HG03139 (cell line): ENCODE measurements around the gene MICALL1.

Experiments
- ATAC-seq: cut with Tn5 transposase; IDR thresholded peaks from one replicate; pipeline ENCODE4 v1.9.1; 2021; ENCODE audit not compliant: unreplicated experiment

Gene MICALL1

DNA sequence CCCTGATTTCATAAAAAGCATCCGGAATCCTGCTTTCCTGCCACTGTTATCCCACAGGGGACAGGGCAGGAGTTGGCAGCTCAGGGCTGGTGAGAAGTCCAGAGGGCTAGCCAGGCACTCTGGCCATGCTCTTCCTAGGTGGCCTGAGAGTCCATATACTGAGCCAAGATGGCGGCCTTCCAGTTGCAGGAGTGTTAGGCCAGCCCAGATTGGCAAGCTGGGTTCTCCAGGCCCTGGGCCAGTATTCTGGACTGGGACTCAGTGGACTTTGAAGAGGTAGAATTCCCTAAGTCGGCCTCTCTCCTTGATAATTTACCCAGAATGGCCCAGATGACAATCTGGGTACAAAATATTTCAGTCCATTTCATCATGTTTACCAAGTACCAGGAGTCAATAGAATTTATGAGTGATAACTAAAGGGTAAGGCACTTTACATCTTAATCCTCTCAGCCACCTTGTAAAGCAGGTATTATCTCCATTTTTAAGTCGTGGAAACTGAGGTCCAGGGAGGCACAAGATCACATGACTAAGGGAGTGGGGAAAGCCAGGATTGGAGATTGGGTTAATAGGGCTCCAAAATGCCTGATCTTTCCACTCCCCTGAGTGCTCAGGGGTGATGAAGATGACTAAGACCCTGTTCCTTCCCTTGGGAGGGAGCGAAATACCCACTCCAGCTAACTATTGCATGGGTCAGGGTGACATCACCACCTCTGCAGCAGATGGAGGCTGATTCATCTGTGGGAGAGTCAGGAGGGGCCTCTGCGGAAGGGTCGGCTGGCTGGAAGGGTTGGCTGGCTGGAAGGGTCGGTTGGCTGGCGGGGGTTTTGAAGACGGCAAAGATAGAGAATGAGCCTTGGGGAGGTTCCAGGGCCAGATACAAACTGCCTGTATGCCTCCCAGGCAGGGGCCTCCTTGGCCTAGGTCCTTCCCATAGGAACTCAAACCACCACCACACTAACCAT, 1.2 kb upstream of the MICALL1 start:
- no peak for ATAC-seq

DNA sequence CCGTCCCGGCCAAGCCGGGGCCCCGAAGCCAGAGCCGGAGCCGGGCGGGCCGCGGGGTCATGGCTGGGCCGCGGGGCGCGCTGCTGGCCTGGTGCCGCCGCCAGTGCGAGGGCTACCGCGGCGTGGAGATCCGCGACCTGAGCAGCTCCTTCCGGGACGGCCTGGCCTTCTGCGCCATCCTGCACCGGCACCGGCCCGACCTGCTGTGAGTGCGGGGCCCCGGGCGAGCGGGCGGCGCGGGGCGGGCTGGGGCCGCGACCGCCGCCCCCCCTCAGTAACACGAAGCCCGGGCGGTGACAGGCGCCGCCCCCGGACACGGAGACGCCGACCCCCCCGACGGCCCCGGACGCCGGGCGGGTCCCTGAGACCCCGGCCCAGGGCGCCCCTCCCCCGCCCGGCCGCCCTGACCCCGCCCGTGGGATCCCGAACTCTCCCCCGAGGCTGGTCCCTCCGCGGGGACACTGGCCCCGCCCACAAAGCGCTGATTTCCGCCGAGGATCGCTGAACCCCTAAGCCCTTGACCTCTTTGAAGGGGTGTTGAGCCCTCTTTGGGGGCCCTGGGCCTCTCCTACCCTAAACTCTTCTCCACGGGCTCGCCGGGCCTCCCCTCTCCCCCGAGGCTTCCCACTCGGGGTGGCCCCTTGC, 389 bp downstream of the MICALL1 start:
- no peak for ATAC-seq

DNA sequence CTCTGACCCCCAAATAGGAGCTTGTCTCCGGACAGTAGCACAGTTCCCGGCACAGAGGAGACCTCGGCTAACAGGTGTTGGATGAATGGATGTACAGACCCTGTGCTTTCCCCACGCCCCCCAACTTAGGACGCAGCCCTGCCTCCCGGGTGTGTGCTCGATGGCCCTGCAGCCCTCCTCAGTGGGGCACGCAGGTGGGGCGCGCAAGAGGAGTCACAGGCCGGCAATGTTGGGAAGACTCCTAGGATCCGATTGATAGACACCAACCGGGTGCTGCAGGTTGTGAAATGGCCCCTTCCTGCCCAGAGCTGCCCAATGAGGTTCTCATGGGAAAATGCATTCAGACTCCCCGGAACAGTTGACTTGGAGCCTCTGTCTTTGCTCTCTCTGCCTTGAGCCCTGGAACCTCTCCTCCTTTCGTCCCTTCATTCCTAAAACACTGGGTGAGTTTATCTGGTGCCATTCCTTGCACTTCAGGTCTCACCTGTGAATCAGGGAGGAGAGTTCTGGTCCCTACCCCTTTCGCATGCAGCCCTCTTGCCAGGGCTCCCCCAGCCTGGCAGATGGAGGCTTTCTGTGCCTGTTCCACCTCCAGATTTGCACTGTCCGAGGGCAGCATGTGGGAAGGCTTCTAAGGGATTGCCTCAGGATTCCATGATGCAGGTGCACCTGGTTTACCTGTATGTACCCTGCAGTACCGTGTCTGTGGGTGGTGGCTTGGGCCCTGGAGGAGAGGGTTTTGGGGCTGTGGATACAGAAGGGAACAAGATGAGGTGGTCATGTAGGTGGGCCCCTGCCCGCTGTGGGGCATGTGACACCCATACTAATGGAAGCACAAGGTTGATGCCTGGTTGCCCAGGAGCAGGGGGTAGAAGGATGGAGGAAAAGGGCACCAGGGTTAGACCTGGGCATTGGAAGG, 1.2 kb downstream of the MICALL1 start:
- ATAC-seq: no peak

DNA sequence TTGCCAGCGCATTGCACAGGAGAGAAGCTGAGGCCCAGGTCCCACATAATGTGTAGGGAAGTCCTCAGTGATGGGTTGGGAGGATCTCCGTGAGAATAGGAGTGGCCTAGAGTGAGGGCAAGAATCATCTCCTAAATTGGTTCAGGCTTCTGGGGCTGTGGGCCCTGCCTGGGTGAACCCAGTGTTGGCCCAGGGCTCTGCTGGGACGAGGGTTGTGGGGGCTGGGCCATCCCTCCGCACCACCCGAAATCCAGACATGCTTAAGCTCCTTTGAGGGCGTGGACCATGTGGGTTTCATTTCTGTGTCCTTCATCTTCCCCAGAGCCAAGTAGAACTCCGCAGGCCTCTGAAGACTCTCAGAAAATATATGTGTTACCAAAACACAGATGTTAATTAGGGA, 3.7 kb downstream of the MICALL1 start:
- ATAC-seq: no peak

DNA sequence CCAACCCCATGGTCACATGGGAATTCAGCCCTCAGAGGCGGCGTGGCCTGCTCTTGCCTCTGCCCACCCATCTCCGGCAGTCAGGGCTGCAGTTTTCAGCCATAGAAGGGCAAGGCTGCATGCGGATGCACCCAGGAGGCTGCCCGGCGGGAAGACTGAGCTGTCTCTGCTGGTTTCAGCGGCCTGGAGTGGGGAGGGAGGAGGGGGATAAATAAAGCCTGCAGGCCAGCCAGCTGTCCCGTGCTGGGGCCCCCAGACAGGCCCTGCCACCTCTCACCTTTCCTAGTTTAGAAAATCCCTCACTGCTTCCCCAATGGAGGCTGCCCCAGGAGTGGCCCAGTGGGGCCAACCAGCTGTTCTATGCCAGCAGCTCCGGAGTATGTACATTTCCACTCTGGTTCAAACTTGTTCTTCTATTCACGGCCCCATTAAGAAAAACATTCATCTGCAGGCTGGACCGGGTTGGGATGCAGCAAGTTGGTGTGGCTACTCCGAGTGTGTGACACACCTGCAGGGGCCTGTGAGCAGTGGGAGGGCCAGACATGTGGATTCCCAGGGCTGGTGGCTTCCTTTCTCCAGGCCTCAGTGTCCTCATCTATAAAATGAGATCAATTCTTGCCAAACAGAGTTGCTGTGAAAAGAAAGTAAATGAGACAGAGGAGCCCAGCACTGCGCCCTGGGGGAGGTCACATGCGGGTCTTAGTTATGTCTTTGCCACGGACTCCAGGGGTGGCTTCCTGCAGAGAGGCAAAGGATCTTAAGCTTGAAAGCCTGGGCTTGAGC, 5.0 kb downstream of the MICALL1 start:
- ATAC-seq: no peak

GRCh38 chr22:37911697-37912096, 5.6 kb downstream of the MICALL1 start:
- no peak for ATAC-seq

DNA sequence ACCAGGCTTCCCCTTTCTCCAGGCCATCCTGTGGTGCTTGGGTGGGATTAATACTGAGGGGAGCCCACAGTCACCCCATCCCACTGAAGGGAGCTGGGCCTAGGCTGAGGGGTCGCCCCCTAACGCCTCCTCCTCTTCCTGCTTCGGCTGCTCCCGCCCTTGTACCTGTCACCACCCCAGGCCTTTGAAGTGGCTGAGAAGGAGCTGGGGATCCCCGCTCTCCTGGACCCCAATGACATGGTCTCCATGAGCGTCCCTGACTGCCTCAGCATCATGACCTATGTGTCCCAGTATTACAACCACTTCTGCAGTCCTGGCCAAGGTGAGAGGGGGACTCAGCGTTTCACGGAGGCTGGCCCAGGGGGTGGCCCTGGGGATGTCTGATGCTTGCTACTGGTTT, 6.1 kb downstream of the MICALL1 start:
- ATAC-seq: no peak

- ATAC-seq: no peak
These were observed 7.2 kb downstream of the MICALL1 start for GRCh38 chr22:37913233-37913721.

DNA sequence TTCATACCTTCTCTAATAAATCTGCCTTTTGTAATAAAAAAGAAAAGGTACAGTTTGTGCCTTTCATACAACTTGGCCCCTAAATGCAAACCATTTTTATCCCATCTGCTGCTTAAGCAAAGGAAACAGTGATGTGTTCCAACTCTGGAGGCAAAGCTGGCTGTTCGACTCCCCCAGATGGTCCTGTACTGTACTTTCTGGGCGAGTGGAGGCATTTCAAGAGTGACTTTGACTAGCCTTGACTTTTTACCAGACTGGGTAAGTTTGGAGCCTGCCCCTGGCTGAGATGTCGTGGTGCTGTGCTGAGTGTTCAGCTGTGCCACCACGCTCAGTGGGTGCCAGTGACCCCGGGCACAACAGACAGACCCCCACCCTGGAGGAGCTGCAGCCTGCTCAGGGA, 10.2 kb downstream of the MICALL1 start:
- no peak for ATAC-seq

GRCh38 chr22:37917874-37918548, 11.9 kb downstream of the MICALL1 start:
- ATAC-seq: no peak

GRCh38 chr22:37918580-37919270, 12.6 kb downstream of the MICALL1 start:
- ATAC-seq: no peak

DNA sequence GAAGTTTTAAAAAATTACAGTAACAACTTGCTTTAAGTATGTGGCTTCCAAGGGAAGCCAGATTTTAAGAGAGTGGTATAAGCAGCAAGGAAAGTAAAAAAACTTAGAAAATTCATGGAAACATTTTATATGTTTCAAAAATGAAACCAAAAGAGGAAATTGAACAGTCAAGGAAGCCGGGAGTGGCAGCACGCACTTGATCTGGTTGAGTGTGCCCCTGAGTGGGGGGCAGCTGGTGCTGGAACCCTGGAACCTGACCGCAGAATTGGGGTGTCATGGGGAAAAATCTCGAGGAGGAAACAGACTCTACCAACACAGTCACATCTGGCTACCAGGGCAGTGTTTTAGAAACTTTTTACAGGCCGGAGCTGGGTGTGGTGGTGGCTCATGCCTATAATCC, 14.0 kb downstream of the MICALL1 start:
- ATAC-seq: no peak

DNA sequence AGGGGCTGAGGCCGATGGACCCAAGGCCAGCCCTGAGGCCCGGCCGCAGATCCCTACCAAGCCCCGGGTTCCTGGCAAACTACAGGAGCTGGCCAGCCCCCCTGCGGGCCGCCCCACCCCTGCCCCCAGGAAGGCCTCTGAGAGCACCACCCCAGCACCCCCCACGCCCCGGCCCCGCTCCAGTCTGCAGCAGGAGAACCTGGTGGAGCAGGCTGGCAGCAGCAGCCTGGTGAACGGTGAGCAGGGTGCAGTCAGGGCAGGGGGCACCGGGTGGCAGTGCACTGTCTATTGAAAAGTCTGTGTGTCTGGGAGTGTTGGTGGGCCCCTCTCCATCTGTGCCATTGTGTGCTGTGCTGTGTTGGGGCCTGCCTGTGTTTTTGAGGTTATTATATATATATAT, 16.1 kb downstream of the MICALL1 start:
- no peak for ATAC-seq

DNA sequence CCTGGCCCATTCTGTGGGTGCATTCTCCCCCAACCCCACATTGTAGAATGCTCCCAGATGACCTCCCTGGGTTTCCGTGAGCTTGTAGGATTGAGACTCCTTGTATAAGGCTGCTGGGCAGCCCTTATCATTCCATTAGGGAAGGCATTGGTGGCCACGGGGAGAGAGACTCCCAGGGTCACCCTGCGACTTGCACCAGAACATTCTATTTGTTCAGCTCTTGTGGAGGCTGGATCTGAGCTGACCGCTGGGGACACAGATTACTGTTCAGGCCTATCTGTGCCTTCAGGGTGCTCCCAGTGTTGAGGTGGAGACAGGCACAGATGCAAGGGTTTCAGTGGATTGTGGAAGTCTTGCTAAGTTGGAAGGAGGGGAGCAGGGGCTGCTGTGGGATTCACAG, 17.8 kb downstream of the MICALL1 start:
- no peak for ATAC-seq

DNA sequence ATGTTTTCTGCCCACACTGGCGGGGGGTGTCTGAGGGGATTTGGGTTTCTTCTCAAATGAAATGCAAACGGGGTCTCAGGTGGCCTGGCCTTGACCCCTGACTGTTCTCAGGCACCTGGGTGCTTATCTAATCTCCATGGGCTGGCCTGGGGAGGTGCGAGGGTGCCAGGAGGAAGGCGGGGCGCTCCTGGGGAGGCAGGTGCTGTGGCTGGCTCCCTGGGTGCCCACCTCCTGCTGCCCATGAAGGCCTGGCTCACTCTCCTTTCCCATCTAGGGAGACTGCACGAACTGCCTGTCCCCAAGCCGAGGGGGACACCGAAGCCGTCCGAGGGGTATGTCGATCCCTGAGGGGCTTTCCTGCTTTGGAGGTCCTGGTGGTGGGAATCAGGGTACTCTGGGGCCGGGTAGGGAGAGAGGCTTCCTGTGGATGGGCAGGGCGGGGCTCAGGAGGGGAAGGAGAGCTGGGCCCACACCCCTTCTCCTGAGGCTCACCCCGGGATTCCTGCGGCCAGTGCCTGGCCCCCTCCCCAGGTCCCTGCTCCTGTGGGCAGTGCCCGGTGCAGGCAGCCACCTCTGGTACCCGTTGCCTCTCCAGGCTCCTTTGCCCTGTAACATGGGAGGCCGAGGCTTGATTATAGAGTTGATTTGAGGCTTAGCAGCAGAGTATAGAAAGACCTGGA, 18.4 kb downstream of the MICALL1 start:
- no peak for ATAC-seq

GRCh38 chr22:37925330-37925729, 19.2 kb downstream of the MICALL1 start:
- ATAC-seq: no peak

DNA sequence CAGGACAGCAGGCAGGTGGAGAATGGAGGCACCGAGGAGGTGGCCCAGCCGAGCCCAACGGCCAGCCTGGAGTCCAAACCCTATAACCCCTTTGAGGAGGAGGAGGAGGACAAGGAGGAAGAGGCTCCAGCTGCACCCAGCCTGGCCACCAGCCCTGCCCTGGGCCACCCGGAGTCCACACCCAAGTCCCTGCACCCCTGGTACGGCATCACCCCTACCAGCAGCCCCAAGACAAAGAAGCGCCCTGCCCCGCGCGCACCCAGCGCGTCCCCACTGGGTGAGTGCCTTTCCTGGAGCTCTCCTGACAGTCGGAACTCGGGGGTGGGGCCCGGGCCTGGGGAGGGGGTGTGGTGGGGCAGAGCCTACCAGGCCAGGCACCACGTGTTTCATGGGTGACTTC, 19.7 kb downstream of the MICALL1 start:
- ATAC-seq: no peak

DNA sequence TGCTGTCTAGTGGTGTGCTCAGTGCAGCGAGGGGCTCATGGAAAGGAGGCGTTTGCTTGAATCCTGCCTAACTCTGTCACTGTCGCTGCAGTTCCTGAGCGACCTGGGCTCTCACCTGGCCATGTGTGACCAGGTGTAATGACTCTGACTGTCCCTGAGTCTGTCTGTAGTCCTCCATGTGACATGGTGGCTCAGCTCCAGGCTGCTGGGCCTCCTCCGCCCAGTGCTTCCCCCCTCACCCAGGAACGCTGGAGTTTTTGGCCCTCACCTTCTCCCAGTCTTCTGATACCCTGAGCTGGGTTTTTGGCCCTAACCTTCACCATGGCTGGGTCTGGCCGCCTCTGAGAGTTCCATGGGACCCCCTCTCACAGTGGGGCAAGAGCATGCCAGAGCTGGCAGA, 20.3 kb downstream of the MICALL1 start:
- no peak for ATAC-seq
